Large intestine (tissue), 3 donors: ENCODE measurements around the gene COA8. TPM values are rescaled to one million over a fixed set of nuclear protein-coding genes. Genes with fewer than 3 reads are reported as not detected.
"Not testable (repeated sequence)": the region's sequence is repeated elsewhere in the genome, so short reads cannot be mapped to it uniquely, and the experiment has no call there.

Experiments
- DNase-seq, 2 donors: peaks; one replicate each; pipeline versions ENCODE4 v3.0.0 to v3.0.0-alpha.2; 2013
- H3K27ac ChIP-seq: one replicate; pipeline ENCODE4 v1.5.1; 2013; ENCODE audit warnings: low read length
- H3K27me3 ChIP-seq: 2 replicates; pipeline ENCODE4 v1.6.1; 2013; ENCODE audit warnings: low read length; ENCODE audit not compliant: control insufficient read depth, insufficient read depth
- H3K36me3 ChIP-seq: 2 replicates; pipeline ENCODE4 v1.6.1; 2013; ENCODE audit warnings: low read length; ENCODE audit not compliant: control insufficient read depth, insufficient read depth
- H3K4me1 ChIP-seq: one replicate; pipeline ENCODE4 v1.6.1; 2013; ENCODE audit warnings: low read length; ENCODE audit not compliant: control insufficient read depth, insufficient read depth
- H3K4me3 ChIP-seq: one replicate; pipeline ENCODE4 v1.5.1; 2013; ENCODE audit warnings: low read length
- H3K9me3 ChIP-seq: one replicate; pipeline ENCODE4 v1.6.1; 2013; ENCODE audit warnings: mild to moderate bottlenecking, low read depth, low read length, moderate library complexity; ENCODE audit not compliant: control insufficient read depth
- WGBS: methylation state at CpG from one replicate; pipeline ENCODE4 v1.1.5; 2013; ENCODE audit warnings: low lambda C conversion rate; ENCODE audit not compliant: insufficient coverage; 5-methylcytosine and 5-hydroxymethylcytosine counted together
- polyA plus RNA-seq: library from polyadenylated mRNA; unstranded; fragments of 120-200 nt; gene quantifications from one replicate; pipeline ENCODE4 v1.2.1, GENCODE V29; 2013

Gene COA8
- polyA plus RNA-seq, 1 donor = 45.6 TPM

- Histone ChIP-seq H3K4me1 (peaks cover 28% of the 10 kb centered on the region), H3K9me3 (no peaks in the 10 kb centered on the region), H3K27ac (no peak overlapping the region), H3K36me3 (peaks cover 18% of the 10 kb centered on the region), H3K4me3 (peak overlapping the region; percentile 66), H3K27me3 (peaks cover 2% of the 10 kb centered on the region)
- no peak for DNase-seq
- no CpG with 5 or more reads among the region's 22 CpGs for WGBS
Observed at GRCh38 chr14:103519837-103520212, 42.9 kb upstream of the COA8 start.

DNA sequence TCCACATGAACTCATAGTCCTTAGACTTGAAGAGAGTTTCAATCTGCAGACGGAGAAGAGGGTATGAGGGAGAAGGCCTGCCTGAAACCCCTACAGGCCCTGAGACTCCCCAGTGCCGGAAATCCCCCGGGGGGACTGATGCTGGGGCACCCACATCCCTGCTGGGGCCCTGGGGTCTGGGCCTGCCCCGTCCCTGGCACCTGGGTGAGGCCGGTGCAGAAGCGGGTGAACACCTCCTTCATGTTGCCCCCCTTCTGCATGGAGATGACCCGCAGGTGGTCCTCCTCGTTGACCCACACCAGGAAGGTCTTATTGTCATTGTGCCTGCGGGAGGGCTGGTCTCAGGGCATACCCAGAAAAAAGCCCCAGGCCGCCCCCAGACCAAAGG is 42.5 kb upstream of the COA8 start:
- no CpG with 5 or more reads among the region's 10 CpGs for WGBS
- DNase-seq = no peak
- peaks cover 31% of the 10 kb centered on the region for H3K4me1 ChIP-seq
- H3K36me3 ChIP-seq = peaks cover 18% of the 10 kb centered on the region
- peak overlapping the region; percentile 49 for H3K27ac ChIP-seq
- peak overlapping the region; percentile 66 for H3K4me3 ChIP-seq
- H3K9me3 ChIP-seq = no peaks in the 10 kb centered on the region
- peaks cover 2% of the 10 kb centered on the region for H3K27me3 ChIP-seq

- DNase-seq = peak; percentile 69 to 86
- Histone ChIP-seq H3K4me3 (peak overlapping the region; percentile 66), H3K9me3 (no peaks in the 10 kb centered on the region), H3K27ac (peak overlapping the region; percentile 49), H3K4me1 (peaks cover 36% of the 10 kb centered on the region), H3K36me3 (peaks cover 18% of the 10 kb centered on the region), H3K27me3 (peaks cover 2% of the 10 kb centered on the region)
- no CpG with 5 or more reads among the region's 66 CpGs for WGBS
Observed at GRCh38 chr14:103520657-103521437, 41.9 kb upstream of the COA8 start.

DNA sequence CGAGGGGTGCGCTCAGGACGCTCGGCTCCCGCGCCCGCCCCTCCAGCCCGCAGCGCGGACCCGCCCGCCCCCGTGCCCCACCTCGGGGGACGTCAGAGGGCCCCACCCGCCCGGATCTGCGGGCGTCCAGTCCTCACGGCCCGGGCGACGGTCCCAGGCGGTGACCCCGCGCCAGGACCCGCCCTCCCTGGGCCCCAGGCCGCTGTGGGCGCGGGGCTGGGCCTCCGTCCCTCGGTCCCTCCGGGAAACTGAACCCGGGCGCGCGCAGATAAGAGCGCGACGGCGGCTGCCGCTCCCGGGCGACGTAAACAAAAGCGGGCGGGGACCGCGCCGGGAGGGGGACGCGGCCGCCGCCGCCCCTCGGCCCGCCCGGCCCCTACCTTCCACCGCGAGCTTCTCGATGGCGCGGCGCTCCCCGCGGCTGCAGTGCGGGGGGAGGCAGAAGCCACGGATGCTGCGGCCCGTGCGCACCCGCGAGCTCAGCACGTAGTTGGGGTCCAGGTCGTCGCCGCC is 41.3 kb upstream of the COA8 start:
- Histone ChIP-seq H3K9me3 (no peaks in the 10 kb centered on the region), H3K27me3 (peaks cover 2% of the 10 kb centered on the region), H3K4me3 (peak overlapping the region; percentile 66), H3K4me1 (peaks cover 43% of the 10 kb centered on the region), H3K36me3 (peaks cover 18% of the 10 kb centered on the region), H3K27ac (peak overlapping the region; percentile 49)
- DNase-seq = peak; percentile 33 to 73
- no CpG with 5 or more reads among the region's 77 CpGs for WGBS

DNA sequence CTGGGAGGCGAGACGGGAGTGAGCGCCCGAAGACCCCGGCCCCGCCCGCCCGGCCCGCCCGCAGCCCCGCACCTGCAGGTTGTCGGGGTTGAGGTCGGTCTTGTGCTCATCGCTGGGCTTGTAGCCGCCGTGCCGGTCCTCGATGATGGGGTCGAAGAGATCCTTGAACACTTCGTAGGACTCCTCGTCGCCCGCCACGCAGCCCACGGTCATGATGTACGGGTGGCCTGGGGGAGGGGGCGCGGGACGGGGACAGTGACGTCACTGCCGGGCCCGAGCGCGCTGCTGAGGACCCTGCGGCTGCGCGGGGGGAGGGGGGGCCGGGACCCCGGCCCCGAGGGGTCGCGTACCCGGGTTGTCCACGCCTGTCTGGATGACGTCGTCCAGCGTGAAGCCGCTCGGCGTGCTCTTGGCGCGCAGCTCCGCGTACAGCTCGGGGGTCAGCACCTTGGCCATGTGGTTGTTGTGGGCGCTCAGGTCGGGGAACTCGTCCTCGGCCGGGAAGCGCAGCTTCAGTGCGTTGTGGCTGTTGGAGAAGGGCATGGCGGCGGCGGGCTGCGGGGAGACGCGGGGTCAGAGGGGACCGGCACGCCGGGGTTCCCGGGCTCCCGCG is 40.7 kb upstream of the COA8 start:
- Histone ChIP-seq H3K27ac (peak overlapping the region; percentile 63), H3K9me3 (no peaks in the 10 kb centered on the region), H3K36me3 (peaks cover 18% of the 10 kb centered on the region), H3K27me3 (peaks cover 2% of the 10 kb centered on the region), H3K4me1 (peaks cover 48% of the 10 kb centered on the region), H3K4me3 (peak overlapping the region; percentile 66)
- no CpG with 5 or more reads among the region's 74 CpGs for WGBS
- peak in 1 of 2 donors; percentile 45 for DNase-seq

DNA sequence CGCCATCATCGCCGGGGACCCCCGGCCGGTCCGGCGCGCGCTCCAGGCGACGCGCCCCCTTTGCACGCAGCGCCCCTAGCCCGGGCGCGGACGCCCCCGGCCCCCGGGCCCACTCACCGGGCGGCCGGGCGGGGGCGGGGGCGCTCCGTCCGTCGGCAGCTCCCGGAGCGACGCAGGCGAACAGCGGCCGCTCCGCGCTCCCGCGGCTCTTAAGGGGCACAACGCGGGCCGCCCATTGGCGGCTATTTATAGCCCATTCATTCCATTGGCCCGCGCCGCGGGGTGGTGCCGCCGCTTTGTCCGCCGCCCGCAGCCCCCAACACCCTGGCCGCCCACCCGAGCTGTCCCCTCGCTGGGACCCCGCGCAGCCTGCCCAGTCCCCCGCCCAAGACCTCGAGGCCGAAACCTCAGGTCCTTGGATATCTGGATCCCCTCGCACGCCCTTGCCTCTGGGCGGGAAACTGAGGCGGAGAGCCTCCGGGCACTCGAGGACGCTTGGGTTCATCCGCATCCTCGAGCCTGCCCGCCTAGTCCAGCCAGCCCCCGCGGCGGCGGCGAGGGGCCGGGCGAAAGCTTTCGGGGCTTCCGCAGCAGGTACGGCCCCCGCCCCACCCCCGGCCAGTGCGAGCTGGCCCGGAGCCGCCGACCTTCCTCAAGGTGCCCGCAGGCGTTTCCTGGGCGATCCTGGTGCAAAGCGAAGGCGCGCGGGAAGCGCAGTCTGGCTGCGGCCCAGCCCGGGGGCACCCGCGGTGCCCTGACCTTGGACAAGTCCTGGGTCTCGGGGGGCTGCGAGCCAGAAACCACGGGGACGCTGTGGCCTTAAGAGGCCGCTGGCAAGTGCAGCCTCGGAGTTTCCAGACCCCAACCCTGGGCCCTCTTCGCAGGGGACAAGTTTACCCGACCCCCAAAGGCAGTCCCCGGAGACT is 39.8 kb upstream of the COA8 start, which contains the start of gene CKB:
TSS of gene CKB (minus strand) at position 182 of the 926 bp plus-strand sequence. CDS start 337 bp downstream, outside the sequence.
- Histone ChIP-seq H3K27me3 (peaks cover 2% of the 10 kb centered on the region), H3K4me1 (peaks cover 57% of the 10 kb centered on the region), H3K27ac (peak within 1 kb of the TSS; percentile 63), H3K4me3 (peak within 1 kb of the TSS; percentile 66), H3K36me3 (peaks cover 18% of the 10 kb centered on the region), H3K9me3 (no peaks in the 10 kb centered on the region)
- peak; percentile 52 to 69 for DNase-seq
- 40% methylated on average over 2 of the region's 107 CpGs for WGBS

- Histone ChIP-seq H3K9me3 (no peaks in the 10 kb centered on the region), H3K4me1 (peaks cover 63% of the 10 kb centered on the region), H3K36me3 (peaks cover 18% of the 10 kb centered on the region), H3K4me3 (no peak overlapping the region), H3K27me3 (peaks cover 2% of the 10 kb centered on the region), H3K27ac (peak overlapping the region; percentile 91)
- DNase-seq = no peak
- 57% methylated on average over 4 of the region's 10 CpGs for whole genome bisulfite sequencing
Observed at GRCh38 chr14:103523575-103523954, 39.2 kb upstream of the COA8 start.

GRCh38 chr14:103524002-103524935 is 38.5 kb upstream of the COA8 start:
- no CpG with 5 or more reads among the region's 12 CpGs for WGBS
- Histone ChIP-seq H3K9me3 (peaks cover 2% of the 10 kb centered on the region), H3K27ac (peak overlapping the region; percentile 91), H3K4me3 (no peak overlapping the region), H3K27me3 (peaks cover 2% of the 10 kb centered on the region), H3K36me3 (peaks cover 15% of the 10 kb centered on the region), H3K4me1 (peaks cover 60% of the 10 kb centered on the region)
- DNase-seq = no peak

- DNase-seq = peak; percentile 56 to 85
- not testable (repeated sequence) for H3K36me3 ChIP-seq, H3K27me3 ChIP-seq, H3K4me3 ChIP-seq, H3K9me3 ChIP-seq
- 50% methylated on average over 1 of the region's 17 CpGs for WGBS
- Histone ChIP-seq H3K4me1 (peaks cover 66% of the 10 kb centered on the region), H3K27ac (peak overlapping the region; percentile 91)
Observed at GRCh38 chr14:103525430-103526246, 37.1 kb upstream of the COA8 start.
